B cell (primary cell): ENCODE data around the gene CACNA1A.

ENCODE experiments used
- CTCF ChIP-seq: fragments of 200-600 bp; IDR thresholded peaks from one replicate; pipeline ENCODE4 v1.8.0; 2022; ENCODE audit warnings: antibody characterized with exemption, mild to moderate bottlenecking
- EZH2 ChIP-seq: IDR thresholded peaks from 2 replicates; pipeline ENCODE4 v1.6.1; 2012; ENCODE audit warnings: borderline replicate concordance, low read depth, mild to moderate bottlenecking, moderate library complexity, low read length; ENCODE audit not compliant: insufficient read depth, poor library complexity, severe bottlenecking

GRCh38 chr19:13277104-13277809, 229.0 kb downstream of the CACNA1A start:
- TF ChIP-seq CTCF = peak; percentile 69
- no peak for TF ChIP-seq EZH2
